H54 (cell line): ENCODE measurements around the gene IMPDH1.

Experiments
- DNase-seq: peaks from one replicate; pipeline ENCODE4 v3.0.0; 2011; ENCODE audit warnings: low spot score, mixed read lengths; ENCODE audit not compliant: insufficient read length
- FAIRE-seq: peaks from 3 replicates; lab custom pipeline; 2011; peaks lifted over from hg19 to GRCh38; lab: Jason Lieb, UNC
- POLR2A ChIP-seq: IDR thresholded peaks from 2 replicates; pipeline ENCODE4 v1.6.1; 2011; ENCODE audit warnings: low read depth, mild to moderate bottlenecking, low read length

The IMPDH1 gene

GRCh38 chr7:128380483-128381106 is 29.2 kb downstream of the IMPDH1 start:
- no peak for DNase-seq
- no peak for TF ChIP-seq POLR2A
- FAIRE-seq: no peak

- FAIRE-seq (no peak), DNase-seq (no peak)
- TF ChIP-seq POLR2A: no peak
These were observed 29.8 kb downstream of the IMPDH1 start for GRCh38 chr7:128379900-128380479.

- TF ChIP-seq POLR2A: no peak
- no peak for FAIRE-seq
- no peak for DNase-seq
These were observed 31.1 kb downstream of the IMPDH1 start for GRCh38 chr7:128378637-128379036.

GRCh38 chr7:128376077-128376476 is 33.7 kb downstream of the IMPDH1 start:
- FAIRE-seq (no peak), DNase-seq (no peak)
- no peak for TF ChIP-seq POLR2A

GRCh38 chr7:128374041-128374440 is 35.7 kb downstream of the IMPDH1 start:
- FAIRE-seq (no peak), DNase-seq (no peak)
- TF ChIP-seq POLR2A: no peak

- DNase-seq (no peak), FAIRE-seq (no peak)
- no peak for TF ChIP-seq POLR2A
These were observed 36.2 kb downstream of the IMPDH1 start for GRCh38 chr7:128373606-128374005.

- DNase-seq (no peak), FAIRE-seq (no peak)
- TF ChIP-seq POLR2A: no peak
These were observed 39.3 kb downstream of the IMPDH1 start for GRCh38 chr7:128370491-128370890.

- FAIRE-seq: no peak
- DNase-seq: no peak
- TF ChIP-seq POLR2A: no peak
These were observed 42.8 kb downstream of the IMPDH1 start for GRCh38 chr7:128366986-128367385.

- no peak for FAIRE-seq
- no peak for TF ChIP-seq POLR2A
These were observed 43.5 kb downstream of the IMPDH1 start for GRCh38 chr7:128366300-128366699.

GRCh38 chr7:128365432-128365831 is 44.4 kb downstream of the IMPDH1 start:
- no peak for TF ChIP-seq POLR2A
- no peak for FAIRE-seq

More at GRCh38 chr7:128366300-128366699, 43.5 kb downstream of the IMPDH1 start:
- no peak for DNase-seq

GRCh38 chr7:128364166-128364870 is 45.5 kb downstream of the IMPDH1 start:
- DNase-seq: no peak
- no peak for FAIRE-seq
- no peak for TF ChIP-seq POLR2A

More at GRCh38 chr7:128365432-128365831, 44.4 kb downstream of the IMPDH1 start:
- DNase-seq: no peak

GRCh38 chr7:128363261-128363721 is 46.5 kb downstream of the IMPDH1 start:
- FAIRE-seq (no peak), DNase-seq (no peak)
- no peak for TF ChIP-seq POLR2A

- peak; percentile 78 for DNase-seq
- no peak for FAIRE-seq
- TF ChIP-seq POLR2A: no peak
These were observed 47.1 kb downstream of the IMPDH1 start for GRCh38 chr7:128362670-128363069.
